HG02884 (cell line): Measurements from ENCODE around the gene ATP9B.

Experiments used
- ATAC-seq: cut with Tn5 transposase; IDR thresholded peaks from one replicate; pipeline ENCODE4 v1.9.1; 2021; ENCODE audit warnings: mild to moderate bottlenecking, moderate library complexity; ENCODE audit not compliant: unreplicated experiment

Gene ATP9B

GRCh38 chr18:79393635-79394533, 324.7 kb downstream of the ATP9B start:
- ATAC-seq, result no peak

GRCh38 chr18:79394534-79395307, 325.5 kb downstream of the ATP9B start:
- ATAC-seq, result no peak

GRCh38 chr18:79395308-79395640, 326.1 kb downstream of the ATP9B start:
- no peak for ATAC-seq

GRCh38 chr18:79395761-79396404, 326.7 kb downstream of the ATP9B start, which contains the start of gene NFATC1:
Gene NFATC1 (plus strand): TSS chr18:79395930. CDS start chr18:79396225, 295 bp downstream.
- ATAC-seq, result no peak

- ATAC-seq, result no peak
Measured at GRCh38 chr18:79396431-79397246, 327.4 kb downstream of the ATP9B start.

GRCh38 chr18:79397247-79397829, 328.1 kb downstream of the ATP9B start:
- no peak for ATAC-seq

- ATAC-seq, result no peak
Measured at GRCh38 chr18:79397830-79398761, 328.9 kb downstream of the ATP9B start.

- ATAC-seq, result no peak
Measured at GRCh38 chr18:79399275-79400081, 330.3 kb downstream of the ATP9B start.

GRCh38 chr18:79400091-79400590, 330.9 kb downstream of the ATP9B start:
- no peak for ATAC-seq

GRCh38 chr18:79400591-79401381, 331.6 kb downstream of the ATP9B start:
- ATAC-seq, result no peak

- no peak for ATAC-seq
Measured at GRCh38 chr18:79401494-79402208, 332.5 kb downstream of the ATP9B start.

GRCh38 chr18:79402209-79402576, 333.0 kb downstream of the ATP9B start:
- no peak for ATAC-seq

- ATAC-seq, result no peak
Measured at GRCh38 chr18:79402977-79403722, 334.0 kb downstream of the ATP9B start.

- ATAC-seq, result no peak
Measured at GRCh38 chr18:79403723-79404566, 334.8 kb downstream of the ATP9B start.

- no peak for ATAC-seq
Measured at GRCh38 chr18:79404567-79404910, 335.3 kb downstream of the ATP9B start.
